Astrocyte (in vitro differentiated cells and primary cell): ENCODE results near the gene KIF1B. TPM values are rescaled to one million over a fixed set of nuclear protein-coding genes. Genes with fewer than 3 reads are reported as not detected.

Experiments
- DNase-seq: peaks from one replicate; pipeline ENCODE4 v3.0.0-alpha.2; 2010; ENCODE audit warnings: low read depth
- FAIRE-seq: peaks from 2 replicates; lab custom pipeline; 2011; peaks lifted over from hg19 to GRCh38; lab: Jason Lieb, UNC
- H2AFZ ChIP-seq: 2 replicates; pipeline ENCODE4 v1.6.0; 2012; ENCODE audit warnings: low read depth, low read length, inconsistent platforms
- H3K27ac ChIP-seq: 2 replicates; pipeline ENCODE4 v1.5.1; 2011; ENCODE audit warnings: low read depth, low read length, inconsistent platforms
- H3K27me3 ChIP-seq: 2 replicates; pipeline ENCODE4 v1.6.0; 2011; ENCODE audit warnings: low read length, inconsistent platforms; ENCODE audit not compliant: insufficient read depth
- H3K36me3 ChIP-seq: 2 replicates; pipeline ENCODE4 v1.5.1; 2011; ENCODE audit warnings: low read length, inconsistent platforms; ENCODE audit not compliant: insufficient read depth
- H3K4me1 ChIP-seq: 2 replicates; pipeline ENCODE4 v1.5.1; 2011; ENCODE audit warnings: low read length, inconsistent platforms; ENCODE audit not compliant: insufficient read depth
- H3K4me2 ChIP-seq: 2 replicates; pipeline ENCODE4 v1.6.0; 2012; ENCODE audit warnings: low read length, inconsistent platforms
- H3K4me3 ChIP-seq: 2 replicates; pipeline ENCODE4 v1.5.1; 2011; ENCODE audit warnings: low read depth, mild to moderate bottlenecking, low read length, inconsistent platforms; ENCODE audit not compliant: insufficient read depth
- H3K79me2 ChIP-seq: 2 replicates; pipeline ENCODE4 v1.6.0; 2012; ENCODE audit warnings: mild to moderate bottlenecking, low read length, inconsistent platforms; ENCODE audit not compliant: insufficient read depth
- H3K9ac ChIP-seq: 2 replicates; pipeline ENCODE4 v1.6.0; 2012; ENCODE audit warnings: mild to moderate bottlenecking, low read length, inconsistent platforms
- H3K9me3 ChIP-seq: 2 replicates; pipeline ENCODE4 v1.5.1; 2012; ENCODE audit warnings: low read depth, mild to moderate bottlenecking, low read length, inconsistent platforms; ENCODE audit not compliant: insufficient read depth
- H4K20me1 ChIP-seq: 2 replicates; pipeline ENCODE4 v1.6.0; 2012; ENCODE audit warnings: low read length, inconsistent platforms; ENCODE audit not compliant: insufficient read depth
- H3K27ac Mint-ChIP-seq: one replicate; pipeline ENCODE4 v1.8.0; 2021; ENCODE audit warnings: mild to moderate bottlenecking, mixed read lengths; ENCODE audit not compliant: unreplicated experiment
- H3K27me3 Mint-ChIP-seq: one replicate; pipeline ENCODE4 v1.8.0; 2021; ENCODE audit warnings: low read depth, mixed read lengths; ENCODE audit not compliant: unreplicated experiment
- H3K36me3 Mint-ChIP-seq: one replicate; pipeline ENCODE4 v1.8.0; 2021; ENCODE audit warnings: low read depth, mixed read lengths; ENCODE audit not compliant: unreplicated experiment
- H3K4me1 Mint-ChIP-seq: one replicate; pipeline ENCODE4 v1.8.0; 2021; ENCODE audit warnings: low read depth, mixed read lengths; ENCODE audit not compliant: unreplicated experiment
- H3K4me3 Mint-ChIP-seq: one replicate; pipeline ENCODE4 v1.8.0; 2021; ENCODE audit warnings: mild to moderate bottlenecking, moderate library complexity, mixed read lengths; ENCODE audit not compliant: unreplicated experiment
- H3K9me3 Mint-ChIP-seq: one replicate; pipeline ENCODE4 v1.8.0; 2021; ENCODE audit warnings: mild to moderate bottlenecking, mixed read lengths; ENCODE audit not compliant: unreplicated experiment
- CTCF ChIP-seq: IDR thresholded peaks from 2 replicates; pipeline ENCODE4 v1.5.1; 2011; ENCODE audit warnings: low read depth, mild to moderate bottlenecking, inconsistent platforms, low read length, moderate library complexity; ENCODE audit not compliant: insufficient read depth
- EZH2 ChIP-seq: IDR thresholded peaks from 2 replicates; pipeline ENCODE4 v1.6.1; 2012; ENCODE audit warnings: mild to moderate bottlenecking, low read length, inconsistent platforms; ENCODE audit not compliant: insufficient read depth
- total RNA-seq: library from RNA; stranded (reverse); gene quantifications from 2 replicates; pipeline ENCODE4 v1.2.1, GENCODE V29; 2021

KIF1B gene
- total RNA-seq, 1 donor from 2014 or later: 75.9 TPM

GRCh38 chr1:10232163-10232562 is 21.8 kb downstream of the KIF1B start:
- no peak for FAIRE-seq
- H3K79me2 ChIP-seq: peaks cover 83% of the 10 kb centered on the region

GRCh38 chr1:10236405-10237156 is 26.2 kb downstream of the KIF1B start:
- no peak overlapping the region for H3K4me3 ChIP-seq
- H3K27me3 Mint-ChIP-seq: no peaks in the 10 kb centered on the region
- H3K9me3 ChIP-seq: no peaks in the 10 kb centered on the region
- peaks cover 5% of the 10 kb centered on the region for H3K36me3 ChIP-seq
- FAIRE-seq (no peak), DNase-seq (peak; percentile 39)
- no peak overlapping the region for H3K9ac ChIP-seq
- peaks cover 73% of the 10 kb centered on the region for H4K20me1 ChIP-seq
- H3K4me1 Mint-ChIP-seq: no peaks in the 10 kb centered on the region
- TF ChIP-seq CTCF (no peak), EZH2 (no peak)
- no peak overlapping the region for H3K4me3 Mint-ChIP-seq
- H2AFZ ChIP-seq: no peak overlapping the region
- H3K4me1 ChIP-seq: no peaks in the 10 kb centered on the region
- H3K9me3 Mint-ChIP-seq: no peaks in the 10 kb centered on the region
- H3K36me3 Mint-ChIP-seq: peaks cover 2% of the 10 kb centered on the region
- H3K27ac Mint-ChIP-seq: no peak overlapping the region
- H3K4me2 ChIP-seq: no peak overlapping the region
- H3K27me3 ChIP-seq: no peaks in the 10 kb centered on the region
- no peak overlapping the region for H3K27ac ChIP-seq
- peaks cover 76% of the 10 kb centered on the region for H3K79me2 ChIP-seq

More at GRCh38 chr1:10232163-10232562, 21.8 kb downstream of the KIF1B start:
- no peaks in the 10 kb centered on the region for H3K9me3 ChIP-seq
- no peak overlapping the region for H3K4me3 Mint-ChIP-seq
- no peaks in the 10 kb centered on the region for H3K4me1 ChIP-seq
- TF ChIP-seq CTCF: no peak
- TF ChIP-seq EZH2: no peak
- H3K36me3 Mint-ChIP-seq: peaks cover 1% of the 10 kb centered on the region
- H3K27me3 ChIP-seq: no peaks in the 10 kb centered on the region
- H3K27me3 Mint-ChIP-seq: no peaks in the 10 kb centered on the region
- no peak for DNase-seq
- no peak overlapping the region for H3K4me2 ChIP-seq
- peaks cover 71% of the 10 kb centered on the region for H4K20me1 ChIP-seq
- H3K27ac ChIP-seq: no peak overlapping the region
- H3K36me3 ChIP-seq: peaks cover 5% of the 10 kb centered on the region
- H3K9ac ChIP-seq: no peak overlapping the region
- H3K4me3 ChIP-seq: no peak overlapping the region
- peaks cover 22% of the 10 kb centered on the region for H3K4me1 Mint-ChIP-seq
- H3K9me3 Mint-ChIP-seq: no peaks in the 10 kb centered on the region
- H3K27ac Mint-ChIP-seq: no peak overlapping the region
- no peak overlapping the region for H2AFZ ChIP-seq

DNA sequence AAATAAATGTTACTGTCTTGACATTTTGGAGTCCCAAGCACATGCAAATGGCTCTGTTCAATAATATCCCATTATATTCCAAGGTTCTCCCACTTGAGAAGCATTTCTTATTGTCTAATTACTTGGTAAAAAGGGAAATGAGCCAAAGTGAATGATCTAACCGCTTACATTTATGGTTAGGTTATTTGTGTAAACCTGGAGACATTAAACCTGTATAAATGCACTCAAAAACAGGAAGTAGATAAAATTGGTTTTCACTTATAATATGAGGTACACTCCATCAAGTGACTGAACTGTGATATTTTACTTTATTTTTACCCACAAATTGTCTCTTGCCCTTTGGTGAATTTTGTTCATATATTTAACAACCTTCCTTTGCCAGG is 26.8 kb downstream of the KIF1B start:
- Mint-ChIP-seq H3K9me3 (no peaks in the 10 kb centered on the region), H3K4me3 (no peak overlapping the region), H3K4me1 (no peaks in the 10 kb centered on the region), H3K27me3 (no peaks in the 10 kb centered on the region), H3K36me3 (peaks cover 2% of the 10 kb centered on the region), H3K27ac (peak overlapping the region; percentile 30)
- no peak for TF ChIP-seq EZH2
- TF ChIP-seq CTCF: no peak
- Histone ChIP-seq H3K27me3 (no peaks in the 10 kb centered on the region), H4K20me1 (peaks cover 73% of the 10 kb centered on the region), H2AFZ (no peak overlapping the region), H3K9me3 (no peaks in the 10 kb centered on the region), H3K9ac (no peak overlapping the region), H3K4me1 (no peaks in the 10 kb centered on the region), H3K4me2 (no peak overlapping the region), H3K79me2 (peaks cover 76% of the 10 kb centered on the region), H3K4me3 (no peak overlapping the region), H3K27ac (no peak overlapping the region), H3K36me3 (peaks cover 5% of the 10 kb centered on the region)
- FAIRE-seq (no peak), DNase-seq (no peak)
